Measurements from ENCODE around the gene NOTCH3.

DNA sequence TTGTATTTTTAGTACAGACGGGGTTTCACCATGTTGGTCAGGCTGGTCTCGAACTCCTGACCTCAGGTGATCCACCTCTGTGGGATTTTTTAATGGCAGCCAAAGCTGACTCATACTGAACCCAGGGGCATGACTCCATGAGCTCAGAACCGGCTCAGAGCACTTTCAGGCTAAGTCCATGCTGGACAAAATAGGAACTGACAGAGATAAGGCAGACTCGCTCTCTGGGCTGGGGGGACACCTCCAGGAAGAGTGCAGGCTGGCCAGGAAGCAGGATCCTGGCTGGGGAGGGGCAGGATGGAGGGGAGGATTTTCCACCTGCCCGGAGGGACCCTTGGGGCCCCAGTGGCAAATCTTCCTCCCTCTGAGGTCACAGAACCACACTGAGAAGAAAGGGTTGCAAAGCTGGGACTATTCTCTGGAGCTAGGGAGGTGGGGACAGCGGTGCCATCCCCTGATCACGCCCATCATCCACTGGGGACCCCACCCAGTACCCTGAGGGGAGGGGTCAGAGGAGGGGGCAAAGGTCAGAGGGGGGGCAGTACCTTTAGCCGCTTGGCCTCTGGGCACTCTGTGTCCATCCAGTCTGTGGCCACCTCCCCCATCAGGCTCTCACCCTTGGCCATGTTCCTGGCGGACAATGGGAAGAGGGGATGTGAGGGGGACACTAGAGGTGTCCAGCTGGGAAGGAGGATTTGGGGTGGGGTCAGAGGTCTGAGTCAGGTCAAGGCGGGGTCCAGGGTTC, 31.1 kb downstream of the NOTCH3 start:
- TF ChIP-seq, protein P1, sequence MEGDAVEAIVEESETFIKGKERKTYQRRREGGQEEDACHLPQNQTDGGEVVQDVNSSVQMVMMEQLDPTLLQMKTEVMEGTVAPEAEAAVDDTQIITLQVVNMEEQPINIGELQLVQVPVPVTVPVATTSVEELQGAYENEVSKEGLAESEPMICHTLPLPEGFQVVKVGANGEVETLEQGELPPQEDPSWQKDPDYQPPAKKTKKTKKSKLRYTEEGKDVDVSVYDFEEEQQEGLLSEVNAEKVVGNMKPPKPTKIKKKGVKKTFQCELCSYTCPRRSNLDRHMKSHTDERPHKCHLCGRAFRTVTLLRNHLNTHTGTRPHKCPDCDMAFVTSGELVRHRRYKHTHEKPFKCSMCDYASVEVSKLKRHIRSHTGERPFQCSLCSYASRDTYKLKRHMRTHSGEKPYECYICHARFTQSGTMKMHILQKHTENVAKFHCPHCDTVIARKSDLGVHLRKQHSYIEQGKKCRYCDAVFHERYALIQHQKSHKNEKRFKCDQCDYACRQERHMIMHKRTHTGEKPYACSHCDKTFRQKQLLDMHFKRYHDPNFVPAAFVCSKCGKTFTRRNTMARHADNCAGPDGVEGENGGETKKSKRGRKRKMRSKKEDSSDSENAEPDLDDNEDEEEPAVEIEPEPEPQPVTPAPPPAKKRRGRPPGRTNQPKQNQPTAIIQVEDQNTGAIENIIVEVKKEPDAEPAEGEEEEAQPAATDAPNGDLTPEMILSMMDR (IDR thresholded peaks at IDR 0.05): no peak
- TF ChIP-seq POLR2A (IDR thresholded peaks at IDR 0.05): no peak
- TF ChIP-seq EP300 (IDR thresholded peaks at IDR 0.05): no peak
